Endothelial cell of umbilical vein (primary cell): ENCODE measurements around the gene ZFYVE9. TPM values are rescaled to one million over a fixed set of nuclear protein-coding genes. Genes with fewer than 3 reads are reported as not detected.

Experiments
- BruUV-seq: library from RNA; stranded (reverse); fragments of 400-500 nt; replicated peaks from 2 replicates; lab custom pipeline; 2021; lab: Mats Ljungman, UMichigan
- CTCF ChIA-PET: fragments of 300-600, 350-600 bp; sonication (Branson Sonifier 250); formaldehyde crosslinking; loops from one replicate; lab custom pipeline; 2021; ENCODE audit warnings: antibody characterized with exemption, inconsistent platforms; lab: Charles Lee
- POLR2A ChIA-PET: fragments of 300-600, 350-600 bp; sonication (Branson Sonifier 250); formaldehyde crosslinking; loops from one replicate; lab custom pipeline; 2021; ENCODE audit warnings: antibody characterized with exemption, inconsistent platforms; lab: Charles Lee
- DNase-seq: peaks from one replicate; pipeline ENCODE4 v3.0.0-alpha.2; 2011; ENCODE audit warnings: low read depth, low spot score
- FAIRE-seq: peaks from 2 replicates; lab custom pipeline; 2011; peaks lifted over from hg19 to GRCh38; lab: Jason Lieb, UNC
- H2AFZ ChIP-seq: 2 replicates; pipeline ENCODE4 v1.6.0; 2012; ENCODE audit warnings: low read depth, low read length, control low read depth, inconsistent platforms
- H3K27ac ChIP-seq: 2 replicates; pipeline ENCODE4 v1.5.1; 2011; ENCODE audit warnings: low read depth, mild to moderate bottlenecking, control low read depth, low read length, moderate library complexity; ENCODE audit not compliant: insufficient read depth
- H3K27me3 ChIP-seq, 2 experiments: 2 replicates each; pipeline versions ENCODE4 v1.6.0 to v1.6.1; 2011; ENCODE audit warnings: low read length in 2 of 2, mixed read lengths in 1 of 2; ENCODE audit not compliant: control insufficient read depth in 2 of 2, insufficient read depth in 2 of 2
- H3K36me3 ChIP-seq, 2 experiments: 2 replicates in 1 of 2; 3 replicates in 1 of 2; pipeline ENCODE4 v1.5.1; 2011; ENCODE audit warnings: low read length in 2 of 2, mild to moderate bottlenecking in 1 of 2, moderate library complexity in 1 of 2; ENCODE audit not compliant: control insufficient read depth in 2 of 2, insufficient read depth in 2 of 2; ENCODE audit errors: extremely low read depth in 1 of 2
- H3K4me1 ChIP-seq: 3 replicates; pipeline ENCODE4 v1.5.1; 2011; ENCODE audit warnings: mild to moderate bottlenecking, low read length; ENCODE audit not compliant: control insufficient read depth, insufficient read depth; ENCODE audit errors: extremely low read depth
- H3K4me2 ChIP-seq: 2 replicates; pipeline ENCODE4 v1.6.1; 2011; ENCODE audit warnings: low read length, control low read depth, mixed read lengths; ENCODE audit not compliant: insufficient read depth
- H3K4me3 ChIP-seq, 3 experiments: fragments of 200-600 bp in 1 of 3; sonication (generic), shearing (Covaris generic) in 1 of 3; replicated peaks in 1 of 3; 2 replicates each; pipeline ENCODE4 v1.5.1; 2011 to 2016; ENCODE audit warnings: control low read depth in 3 of 3, low read length in 3 of 3, mild to moderate bottlenecking in 2 of 3, inconsistent platforms in 1 of 3, low read depth in 1 of 3, moderate library complexity in 1 of 3; ENCODE audit not compliant: insufficient read depth in 1 of 3
- H3K79me2 ChIP-seq: 2 replicates; pipeline ENCODE4 v1.6.0; 2012; ENCODE audit warnings: low read length, inconsistent platforms; ENCODE audit not compliant: control insufficient read depth, insufficient read depth
- H3K9ac ChIP-seq: replicated peaks from 2 replicates; pipeline ENCODE3; 2011; ENCODE audit warnings: low read length, control low read depth; ENCODE audit not compliant: insufficient read depth; ENCODE audit errors: extremely low read depth
- H3K9me1 ChIP-seq: replicated peaks from 3 replicates; pipeline ENCODE4 v1.6.0; 2011; ENCODE audit warnings: mild to moderate bottlenecking, low read length; ENCODE audit not compliant: control insufficient read depth, insufficient read depth; ENCODE audit errors: extremely low read depth
- H3K9me3 ChIP-seq: replicated peaks from 2 replicates; pipeline ENCODE4 v1.5.1; 2012; ENCODE audit warnings: low read length, inconsistent platforms; ENCODE audit not compliant: control insufficient read depth, insufficient read depth
- H4K20me1 ChIP-seq: replicated peaks from 2 replicates; pipeline ENCODE3; 2011; ENCODE audit warnings: mild to moderate bottlenecking, low read length; ENCODE audit not compliant: control insufficient read depth, insufficient read depth; ENCODE audit errors: extremely low read depth
- CTCF ChIP-seq, 2 donors: IDR thresholded peaks; 1 replicate in 1 of 2; 2 replicates in 1 of 2; pipeline ENCODE4 v1.5.1; 2011; ENCODE audit warnings: low read length in 2 of 2, mild to moderate bottlenecking in 2 of 2, moderate library complexity in 2 of 2, control low read depth in 1 of 2, inconsistent platforms in 1 of 2, low read depth in 1 of 2; ENCODE audit not compliant: insufficient read depth in 1 of 2; ENCODE audit errors: extremely low read depth in 1 of 2
- GATA2 ChIP-seq: IDR thresholded peaks from 2 replicates; pipeline ENCODE4 v1.7.0; 2011; ENCODE audit warnings: low read depth, mild to moderate bottlenecking, moderate library complexity, mixed read lengths, low read length; ENCODE audit not compliant: insufficient read length, insufficient read depth
- JUN ChIP-seq: IDR thresholded peaks from 2 replicates; pipeline ENCODE4 v1.6.1; 2011; ENCODE audit warnings: borderline replicate concordance, low read depth; ENCODE audit not compliant: insufficient read length, insufficient read depth
- dilution Hi-C: fragments of 300-500 bp; cut with MboI; formaldehyde crosslinking; loops from one replicate; pipeline ENCODE4 v1.15.0; 2019; ENCODE audit warnings: low sequenced_read_pairs; ENCODE audit not compliant: extremely low pct_ligation_motif_present
- intact Hi-C: fragments of 100-400 bp; cut with micrococcal nuclease; formaldehyde crosslinking; loops from one replicate; pipeline ENCODE4 v1.10.0; 2022
- polyA plus RNA-seq, 4 experiments: library from polyadenylated mRNA; depleted of rRNA in 3 of 4; stranded (reverse) in 3 of 4; unstranded in 1 of 4; fragments of >200 nt; gene quantifications; 2 replicates each; pipeline versions ENCODE4 v1.2.1 to v1.2.3, GENCODE V29; 2011 to 2012; ENCODE audit warnings: missing spikeins in 1 of 4
- total RNA-seq: library from RNA; stranded (reverse); gene quantifications from 2 replicates; pipeline ENCODE4 v1.2.3, GENCODE V29; 2021

Gene ZFYVE9
- total and polyA plus RNA-seq, 2 donors (not counting 3 experiments of a cell fraction or from before 2014, with no cell fraction given) = 4.1 to 16.8 TPM

- dilution Hi-C loops = no loop called here
- no TSS peak for BruUV-seq
- TF ChIP-seq GATA2 (peak; percentile 60), CTCF (IDR thresholded peaks at IDR 0.05; ENCODE audit: extremely low read depth in 1 of 2, insufficient read depth in 1 of 2, low read depth in 1 of 2, low read length in 2 of 2) (peak in 1 of 2 donors; percentile 8), JUN (no peak)
Observed at GRCh38 chr1:52190500-52191252, 48.8 kb downstream of the ZFYVE9 start.

More at GRCh38 chr1:52190500-52191252, 48.8 kb downstream of the ZFYVE9 start:
- H2AFZ ChIP-seq = no peak overlapping the region
- no peaks in the 10 kb centered on the region for H4K20me1 ChIP-seq
- CTCF ChIA-PET = interaction anchor here (0.6 to 1.4 kb wide), 6 partner anchors 17 to 78 kb away, joined by 3 to 5 read pairs (median 4); no protein-coding TSS in a partner anchor
- H3K27me3 ChIP-seq = no peaks in the 10 kb centered on the region
- H3K9ac ChIP-seq = no peak overlapping the region
- peak; percentile 23 for DNase-seq
- no peaks in the 10 kb centered on the region for H3K36me3 ChIP-seq
- no peak overlapping the region for H3K4me3 ChIP-seq
- H3K27ac ChIP-seq = no peak overlapping the region
- POLR2A ChIA-PET = no interaction called here
- peaks cover 11% of the 10 kb centered on the region for H3K4me1 ChIP-seq
- H3K9me1 ChIP-seq = no peaks in the 10 kb centered on the region
- peak overlapping the region; percentile 47 for H3K4me2 ChIP-seq
- H3K9me3 ChIP-seq = no peaks in the 10 kb centered on the region
- intact Hi-C loops = no loop called here
- H3K79me2 ChIP-seq = peaks cover 9% of the 10 kb centered on the region
- FAIRE-seq = no peak
